ENCODE results near the gene MAP1A.
A peak's percentile ranks its signal among the peaks of the same experiment; 100 is the strongest.

The MAP1A gene

GRCh38 chr15:43517354-43518196, at the start of gene MAP1A:
Gene MAP1A, plus strand, starts transcription at chr15:43517608. Its CDS starts 3,866 bp downstream, at chr15:43521474.
- DNase-seq: peak; percentile 91

DNA sequence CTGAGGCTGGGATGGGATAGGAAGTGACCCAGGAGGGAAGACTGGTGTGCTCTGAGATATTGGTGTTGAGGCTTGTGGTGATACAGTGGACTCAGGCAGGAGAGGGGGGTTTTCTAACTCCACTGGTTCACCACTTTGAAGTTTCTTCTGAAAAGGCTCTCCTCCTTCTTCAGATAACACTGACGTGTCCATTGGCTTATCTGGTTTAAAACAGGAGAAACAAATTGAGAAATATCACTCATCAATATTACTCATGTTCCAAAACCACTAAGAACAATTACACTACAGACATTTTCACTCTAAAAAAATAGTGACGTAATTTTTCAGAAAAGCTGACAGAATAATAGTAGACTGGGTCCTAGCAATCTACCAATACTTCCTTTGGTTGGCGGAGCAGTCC, 47.5 kb upstream of the MAP1A start:
- no peak for DNase-seq

DNA sequence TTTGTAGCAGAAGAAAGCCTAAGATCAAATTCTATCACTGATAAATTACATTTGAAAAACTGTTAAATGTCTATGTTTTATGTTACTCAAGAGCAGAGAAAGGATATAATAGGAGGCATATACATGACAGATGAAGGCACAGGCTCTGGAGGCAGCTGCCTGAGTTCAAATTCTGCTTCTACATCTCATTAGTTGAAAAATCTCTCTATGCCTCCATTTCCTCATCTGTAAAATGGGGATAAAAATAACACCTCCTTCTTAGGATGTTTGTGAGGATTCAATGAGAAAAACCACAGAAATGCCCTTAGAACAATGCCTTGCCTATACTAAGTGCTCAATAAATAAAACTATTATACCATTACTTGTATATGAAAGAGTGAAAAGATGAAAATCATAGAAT, 45.4 kb upstream of the MAP1A start:
- DNase-seq: no peak

DNA sequence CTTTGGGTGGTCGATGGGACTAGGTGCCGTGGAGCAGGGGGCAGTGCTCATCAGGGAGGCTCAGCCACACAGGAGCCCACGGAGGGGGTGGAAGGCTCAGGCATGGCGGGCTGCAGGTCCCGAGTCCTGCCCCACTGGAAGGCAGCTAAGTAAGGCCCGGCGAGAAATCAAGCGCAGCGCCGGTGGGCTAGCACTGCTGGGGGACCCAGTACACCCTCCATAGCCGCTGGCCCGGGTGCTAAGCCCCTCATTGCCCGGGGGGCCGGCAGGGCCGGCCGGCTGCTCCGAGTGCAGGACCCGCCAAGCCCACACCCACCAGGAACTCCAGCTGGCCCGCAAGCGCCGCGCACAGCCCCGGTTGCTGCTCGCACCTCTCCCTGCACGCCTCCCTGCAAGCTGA, 43.5 kb upstream of the MAP1A start:
- no peak for DNase-seq

DNA sequence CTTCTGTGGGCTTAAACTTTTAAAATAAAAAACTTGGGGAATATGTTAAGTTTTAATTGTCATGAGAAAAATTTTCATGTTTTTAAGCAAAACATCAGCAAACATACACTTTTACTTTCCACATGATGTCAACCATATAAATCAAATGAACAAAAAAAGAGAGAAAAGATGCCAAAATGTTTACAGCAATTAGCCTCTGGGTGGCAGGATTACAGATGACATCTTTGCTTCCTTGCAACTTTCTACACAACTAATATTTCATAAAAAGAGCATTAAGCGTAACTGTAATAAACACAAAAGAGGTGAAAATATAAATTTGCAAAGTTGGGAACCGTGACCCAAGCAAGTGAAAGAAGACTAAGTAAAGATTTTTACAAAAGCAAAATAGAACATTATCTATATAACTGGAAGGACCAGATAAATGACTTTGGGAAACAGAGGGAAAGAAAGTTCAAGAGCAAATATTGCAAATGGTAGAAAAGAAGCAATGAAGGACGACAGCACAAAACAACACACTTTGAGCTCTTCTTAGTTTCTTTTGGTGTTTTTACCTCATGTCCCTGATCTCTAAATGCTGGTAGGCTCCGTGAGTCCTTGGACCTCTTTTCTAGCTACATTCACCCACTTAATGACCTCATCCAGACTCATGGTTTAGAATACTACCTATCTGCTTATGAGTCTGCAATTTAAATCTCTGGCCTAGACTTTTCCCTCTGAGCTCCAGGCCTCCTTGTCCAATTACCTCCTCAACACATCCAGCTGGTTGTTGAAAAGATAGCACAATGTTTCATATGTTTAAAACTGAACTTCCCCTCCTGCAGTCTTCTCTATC, 33.9 kb upstream of the MAP1A start:
- DNase-seq: no peak

DNA sequence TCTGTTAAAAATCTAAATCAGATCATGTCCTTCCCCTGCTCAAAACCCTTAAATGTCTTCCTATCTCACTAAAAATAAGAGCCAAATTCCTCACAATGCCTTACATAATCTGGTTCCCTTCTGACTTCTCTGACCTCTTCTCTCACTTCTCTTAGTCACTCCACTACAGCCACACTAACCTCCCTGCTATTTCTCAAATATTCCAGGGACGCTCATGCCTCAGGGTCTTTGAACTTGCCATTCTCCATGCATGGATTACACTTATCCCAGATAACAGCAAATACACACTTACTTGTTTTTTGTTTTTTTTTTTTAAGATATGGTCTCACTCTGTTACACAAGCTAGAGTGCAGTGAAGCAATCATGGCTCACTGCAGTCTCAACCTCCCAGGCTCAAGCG, 33.0 kb upstream of the MAP1A start:
- no peak for DNase-seq

DNA sequence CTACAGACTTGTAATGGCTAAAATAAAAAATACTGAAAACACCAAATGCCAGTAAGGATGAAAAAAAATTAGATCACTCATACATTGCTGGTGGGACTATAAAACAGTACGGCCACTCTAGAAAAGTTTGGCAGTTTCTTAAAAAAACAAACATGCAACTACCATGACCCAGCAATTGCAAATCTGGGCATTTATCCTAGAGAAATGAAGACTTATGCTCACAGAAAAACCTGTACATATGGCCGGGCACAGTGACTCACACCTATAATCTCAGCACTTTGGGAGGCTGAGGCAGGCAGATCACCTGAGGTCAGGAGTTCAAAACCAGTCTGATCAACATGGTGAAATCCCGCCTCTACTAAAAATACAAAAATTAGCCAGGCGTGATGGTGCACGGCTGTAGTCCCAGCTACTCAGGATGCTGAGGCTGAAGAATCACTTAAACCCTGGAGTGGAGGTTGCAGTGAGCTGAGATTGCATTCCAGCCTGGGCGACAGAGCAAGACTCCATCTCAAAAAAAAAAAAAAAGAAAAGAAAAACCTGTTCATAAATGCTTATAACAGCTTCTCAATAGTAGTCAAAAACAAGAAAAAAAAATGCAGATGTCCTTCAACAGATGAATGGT, 30.0 kb upstream of the MAP1A start:
- no peak for DNase-seq

- DNase-seq: no peak
Observed at GRCh38 chr15:43488790-43489189, 28.6 kb upstream of the MAP1A start.

GRCh38 chr15:43489191-43489590, 28.2 kb upstream of the MAP1A start:
- no peak for DNase-seq

DNA sequence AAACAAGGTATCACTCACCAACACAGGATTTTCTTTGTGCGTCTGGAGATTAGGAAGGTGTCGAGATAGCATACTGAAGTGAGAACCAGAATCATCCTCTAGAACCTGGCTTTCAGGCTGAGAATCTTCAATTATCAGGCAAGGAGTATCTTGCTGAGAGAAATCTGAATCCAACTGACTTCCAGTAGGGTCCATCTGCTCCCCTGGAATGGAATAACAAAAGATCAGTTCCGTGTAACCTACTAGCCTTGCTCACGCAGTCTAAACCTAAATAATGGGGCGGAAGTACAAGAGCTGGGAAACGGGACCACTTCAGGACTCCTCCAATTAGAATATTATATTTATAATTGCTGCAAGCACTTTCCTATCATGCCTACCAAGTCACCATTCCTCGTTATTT, 25.1 kb upstream of the MAP1A start:
- DNase-seq: no peak

GRCh38 chr15:43492673-43493601, 24.5 kb upstream of the MAP1A start, which contains the start of gene TP53BP1:
Gene TP53BP1, minus strand, starts transcription at chr15:43493156. Its CDS starts 113 bp downstream, at chr15:43493043.
- DNase-seq: peak; percentile 97

DNA sequence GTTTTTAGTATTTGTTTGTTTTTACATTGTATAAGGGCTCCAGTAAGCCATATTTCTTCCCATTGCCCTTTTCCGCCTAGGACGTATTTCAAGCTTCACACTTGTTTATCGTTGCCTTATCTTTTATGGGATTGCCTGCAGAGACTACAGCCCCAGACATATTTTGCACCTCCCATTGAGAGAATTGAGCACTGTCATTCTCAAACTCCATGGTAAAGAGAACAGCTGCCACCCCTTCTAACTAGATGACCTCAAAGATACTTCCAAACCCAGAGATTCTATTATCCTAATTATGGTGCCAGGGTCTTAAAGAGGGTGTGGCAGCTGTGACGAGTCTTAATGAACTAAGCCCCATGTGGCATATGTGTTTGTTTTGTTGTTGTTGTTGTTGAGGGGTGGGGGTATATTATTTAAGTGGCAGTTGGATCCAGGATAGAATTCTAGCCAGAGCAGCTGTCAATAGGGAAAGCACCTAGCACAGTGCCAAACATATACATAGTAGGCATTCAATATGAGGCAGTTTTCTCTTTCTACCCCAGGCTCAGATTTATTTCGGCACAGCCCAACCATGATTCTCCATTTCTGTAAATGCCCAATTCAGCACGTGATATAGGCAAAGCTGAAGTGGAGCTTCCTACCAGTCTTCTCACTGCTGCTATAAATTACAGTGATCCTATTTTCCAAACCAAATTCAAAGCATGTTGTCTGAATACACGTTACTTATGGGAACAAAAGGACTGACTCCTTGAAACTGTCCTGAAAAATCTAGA, 23.5 kb upstream of the MAP1A start:
- no peak for DNase-seq

DNA sequence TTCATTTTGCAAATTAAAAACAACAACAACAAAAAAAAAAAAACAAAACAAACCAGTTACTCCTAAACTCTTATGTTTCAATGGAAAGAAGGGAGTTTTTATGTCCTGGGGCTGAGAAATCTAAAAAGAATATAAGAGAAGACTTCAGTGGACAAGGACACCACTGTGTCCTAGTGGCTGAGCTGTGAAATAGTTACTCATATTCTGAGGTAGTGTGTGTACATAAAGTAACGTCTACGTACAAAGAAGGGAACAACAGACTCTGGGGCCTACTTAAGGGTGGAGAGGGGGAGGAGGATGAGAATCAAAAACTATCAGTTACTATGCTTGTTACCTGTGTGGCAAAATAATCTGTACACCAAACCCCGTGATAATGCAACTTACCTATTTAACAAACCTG, 18.4 kb upstream of the MAP1A start:
- no peak for DNase-seq

GRCh38 chr15:43499635-43500034, 17.8 kb upstream of the MAP1A start:
- DNase-seq: no peak

- DNase-seq: peak; percentile 58
Observed at GRCh38 chr15:43505738-43506137, 11.7 kb upstream of the MAP1A start.

DNA sequence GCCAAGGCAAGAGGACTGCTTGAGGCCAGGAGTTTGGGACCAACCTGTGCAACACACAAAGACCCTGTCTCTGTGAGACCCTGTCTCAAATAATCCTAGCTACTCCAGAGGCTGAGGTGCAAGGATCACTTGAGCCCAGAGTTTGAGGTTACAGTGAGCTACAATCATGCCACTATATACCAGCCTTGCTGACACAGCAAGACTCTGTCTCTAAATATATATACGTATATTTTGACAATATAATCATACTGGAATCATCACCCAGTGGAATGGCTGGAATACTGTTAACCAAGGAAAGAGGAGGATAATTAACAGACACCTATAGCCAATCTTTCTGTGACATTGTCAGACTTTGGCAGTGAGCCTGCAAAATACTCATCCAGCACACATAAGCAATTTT, 9.0 kb upstream of the MAP1A start:
- no peak for DNase-seq

GRCh38 chr15:43508991-43509659, 8.3 kb upstream of the MAP1A start:
- no peak for DNase-seq

DNA sequence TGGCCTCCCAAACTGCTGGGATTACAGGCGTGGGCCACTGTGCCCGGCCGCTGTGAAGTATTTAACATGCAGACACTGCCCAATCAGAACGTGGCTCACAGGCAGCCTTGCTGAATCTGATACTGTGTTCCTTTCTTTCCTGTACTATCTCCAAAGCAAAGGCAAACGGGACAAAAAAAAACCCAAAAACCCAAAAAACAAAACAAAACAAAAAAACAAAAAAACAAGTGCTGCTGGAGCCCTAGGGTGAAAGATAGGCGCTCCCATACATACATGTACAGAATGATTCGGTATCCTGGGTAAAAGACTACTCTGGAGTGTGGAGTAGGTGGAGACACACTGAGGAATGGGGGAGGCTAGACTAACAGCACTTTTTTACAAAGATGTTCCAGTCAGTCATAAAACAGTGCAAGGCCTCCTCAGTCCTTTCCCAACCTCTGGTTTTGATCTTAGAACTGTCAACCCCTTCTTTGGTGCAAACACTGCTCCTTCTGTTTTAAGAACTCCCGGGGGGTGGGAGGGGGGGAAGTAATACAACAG, 7.7 kb upstream of the MAP1A start:
- no peak for DNase-seq

DNA sequence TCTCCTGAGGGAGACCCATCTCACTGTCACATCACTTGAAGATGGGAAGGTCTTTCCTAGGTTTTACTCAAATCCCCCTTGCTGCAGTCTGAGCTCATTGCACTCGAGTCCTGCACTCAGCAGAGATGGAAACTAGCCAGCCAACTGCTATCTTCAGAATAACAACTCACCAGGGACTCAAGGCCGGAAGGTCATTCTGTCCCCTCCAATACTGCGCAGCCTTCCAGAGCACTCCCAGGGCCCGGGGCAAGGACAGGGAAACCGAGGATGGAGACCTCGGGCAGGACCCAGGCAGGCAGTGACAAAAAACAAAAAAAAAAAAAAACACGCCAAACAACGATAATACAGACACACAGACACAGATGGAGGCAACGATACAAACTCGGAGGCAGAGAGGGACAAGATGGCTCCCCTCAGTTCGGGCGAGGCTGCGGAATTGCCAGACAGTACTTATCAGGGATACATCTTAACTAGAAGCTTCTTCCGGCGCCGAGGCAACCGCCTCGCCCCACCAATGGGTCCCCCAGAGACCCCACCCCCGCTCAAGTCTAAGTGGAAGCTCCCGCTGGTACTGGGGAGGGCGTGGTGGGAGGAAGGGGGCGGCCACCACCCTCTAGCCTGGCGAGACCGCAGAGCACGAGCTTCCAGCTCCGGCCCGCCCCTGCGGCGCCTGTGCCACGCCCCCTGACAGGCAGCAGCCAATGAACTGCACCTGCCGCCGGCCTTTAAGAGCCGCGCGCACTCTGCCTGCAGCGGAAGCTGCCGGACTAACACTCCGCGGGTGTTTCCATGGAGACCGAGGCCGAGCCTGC, 7.0 kb upstream of the MAP1A start:
- DNase-seq: peak; percentile 99
